Measurements from ENCODE around the gene FIBP. TPM values are rescaled to one million over a fixed set of nuclear protein-coding genes. Genes with fewer than 3 reads are reported as not detected.

FIBP gene
- total and polyA plus RNA-seq, 2 experiments from 2014 or later, result 140 to 199 TPM

- Histone ChIP-seq H3K9me3 (ENCODE audit: low read depth) (no peaks in the 10 kb centered on the region), H3K4me3 (no peak overlapping the region), H3K27ac (no peak overlapping the region), H3K27me3 (peaks cover 84% of the 10 kb centered on the region), H3K4me1 (ENCODE audit: low read depth) (no peaks in the 10 kb centered on the region), H3K36me3 (no peaks in the 10 kb centered on the region)
- DNase-seq (ENCODE audit: low read depth in 1 of 2, low spot score in 1 of 2), result peak in 1 of 2 donors; percentile 69
- no peak for TF ChIP-seq CTCF (IDR thresholded peaks at IDR 0.05; ENCODE audit: low read depth, low read length)
Measured at GRCh38 chr11:65903068-65903481, 14.8 kb upstream of the FIBP start.

GRCh38 chr11:65900899-65901180 lies 12.6 kb upstream of the FIBP start:
- DNase-seq (ENCODE audit: low read depth in 1 of 2, low spot score in 1 of 2), result no peak
- TF ChIP-seq CTCF (IDR thresholded peaks at IDR 0.05; ENCODE audit: low read depth, low read length), result no peak
- Histone ChIP-seq H3K27me3 (peaks cover 87% of the 10 kb centered on the region), H3K27ac (no peak overlapping the region), H3K36me3 (no peaks in the 10 kb centered on the region), H3K4me1 (ENCODE audit: low read depth) (no peaks in the 10 kb centered on the region), H3K4me3 (peak overlapping the region; percentile 35), H3K9me3 (ENCODE audit: low read depth) (no peaks in the 10 kb centered on the region)

- H3K4me3 ChIP-seq, result peak within 1 kb of the TSS; percentile 35
- DNase-seq (ENCODE audit: low read depth in 1 of 2, low spot score in 1 of 2), result peak; percentile 78 to 96
- H3K36me3 ChIP-seq, result no peaks in the 10 kb centered on the region
- no peaks in the 10 kb centered on the region for H3K4me1 ChIP-seq (ENCODE audit: low read depth)
- peaks cover 87% of the 10 kb centered on the region for H3K27me3 ChIP-seq
- TF ChIP-seq CTCF (IDR thresholded peaks at IDR 0.05; ENCODE audit: low read depth, low read length), result no peak
- no peaks in the 10 kb centered on the region for H3K9me3 ChIP-seq (ENCODE audit: low read depth)
- no peak within 1 kb of the TSS for H3K27ac ChIP-seq
Measured at GRCh38 chr11:65900125-65900898, 12.0 kb upstream of the FIBP start, which contains the start of gene FOSL1. Gene FOSL1, minus strand, starts transcription at chr11:65900388. Its CDS starts 49 bp downstream, at chr11:65900339.

- Histone ChIP-seq H3K4me3 (peak overlapping the region; percentile 35), H3K27ac (no peak overlapping the region), H3K4me1 (ENCODE audit: low read depth) (no peaks in the 10 kb centered on the region), H3K27me3 (peaks cover 85% of the 10 kb centered on the region), H3K9me3 (ENCODE audit: low read depth) (no peaks in the 10 kb centered on the region), H3K36me3 (no peaks in the 10 kb centered on the region)
- TF ChIP-seq CTCF (IDR thresholded peaks at IDR 0.05; ENCODE audit: low read depth, low read length), result no peak
- DNase-seq (ENCODE audit: low read depth in 1 of 2, low spot score in 1 of 2), result peak; percentile 18 to 75
Measured at GRCh38 chr11:65899356-65900124, 11.3 kb upstream of the FIBP start.

GRCh38 chr11:65898656-65899355 lies 10.5 kb upstream of the FIBP start:
- no peak for DNase-seq (ENCODE audit: low read depth in 1 of 2, low spot score in 1 of 2)
- Histone ChIP-seq H3K4me1 (ENCODE audit: low read depth) (no peaks in the 10 kb centered on the region), H3K27ac (no peak overlapping the region), H3K4me3 (no peak overlapping the region), H3K9me3 (ENCODE audit: low read depth) (no peaks in the 10 kb centered on the region), H3K36me3 (no peaks in the 10 kb centered on the region), H3K27me3 (peaks cover 83% of the 10 kb centered on the region)
- TF ChIP-seq CTCF (IDR thresholded peaks at IDR 0.05; ENCODE audit: low read depth, low read length), result no peak

All from cardiac muscle cell (in vitro differentiated cells and primary cell).